OCI-LY7 (cell line): Measurements from ENCODE around the gene SPRED2. TPM values are rescaled to one million over a fixed set of nuclear protein-coding genes. Genes with fewer than 3 reads are reported as not detected.

Experiments
- BruUV-seq: library from RNA; stranded (reverse); fragments of 400-500 nt; replicated peaks from 2 replicates; lab custom pipeline; 2021; lab: Mats Ljungman, UMichigan
- CTCF ChIA-PET: fragments of 300-600 bp; sonication (Branson Sonifier 250); formaldehyde crosslinking; loops from one replicate; lab custom pipeline; 2022; ENCODE audit warnings: antibody characterized with exemption; ENCODE audit not compliant: unreplicated experiment; lab: Charles Lee
- POLR2A ChIA-PET: fragments of 300-600 bp; sonication (Branson Sonifier 250); formaldehyde crosslinking; loops from one replicate; lab custom pipeline; 2022; ENCODE audit warnings: antibody characterized with exemption; lab: Charles Lee
- DNase-seq: peaks from one replicate; pipeline ENCODE4 v3.0.0-alpha.2; 2015; ENCODE audit warnings: low spot score
- H2AFZ ChIP-seq: fragments of 200-600 bp; sonication (generic), shearing (Covaris generic); 2 replicates; pipeline ENCODE4 v1.6.1; 2014; ENCODE audit warnings: mild to moderate bottlenecking, antibody characterized with exemption, low read length, moderate library complexity
- H3K27ac ChIP-seq: fragments of 200-600 bp; sonication (generic); 2 replicates; pipeline ENCODE4 v1.5.1; 2014; ENCODE audit warnings: mixed run types, low read depth, mild to moderate bottlenecking, moderate library complexity, low read length, inconsistent platforms; ENCODE audit not compliant: poor library complexity, severe bottlenecking
- H3K36me3 ChIP-seq: fragments of 200-600 bp; sonication (generic); 2 replicates; pipeline ENCODE4 v1.6.1; 2014; ENCODE audit warnings: mild to moderate bottlenecking, antibody characterized with exemption, low read length, moderate library complexity, mixed read lengths; ENCODE audit not compliant: insufficient read depth
- H3K4me1 ChIP-seq: fragments of 200-600 bp; sonication (generic); 2 replicates; pipeline ENCODE4 v1.5.1; 2014; ENCODE audit warnings: mild to moderate bottlenecking, low read length; ENCODE audit not compliant: insufficient read depth, poor library complexity, severe bottlenecking
- H3K4me2 ChIP-seq: fragments of 200-600 bp; sonication (generic); 2 replicates; pipeline ENCODE4 v1.6.1; 2014; ENCODE audit warnings: mild to moderate bottlenecking, low read length
- H3K4me3 ChIP-seq: fragments of 200-600 bp; sonication (generic); 2 replicates; pipeline ENCODE4 v1.5.1; 2014; ENCODE audit warnings: mild to moderate bottlenecking, low read depth, low read length; ENCODE audit not compliant: poor library complexity, severe bottlenecking
- H3K79me2 ChIP-seq: fragments of 200-600 bp; sonication (generic); 2 replicates; pipeline ENCODE4 v1.6.1; 2016; ENCODE audit warnings: low read depth, mild to moderate bottlenecking, low read length, moderate library complexity, mixed read lengths; ENCODE audit not compliant: insufficient read depth
- H3K9me2 ChIP-seq: fragments of 200-600 bp; sonication (generic); 2 replicates; pipeline ENCODE4 v1.6.1; 2016; ENCODE audit warnings: mild to moderate bottlenecking, low read length, mixed read lengths; ENCODE audit not compliant: insufficient read depth
- H3K9me3 ChIP-seq: fragments of 200-600 bp; sonication (generic); 2 replicates; pipeline ENCODE4 v1.6.1; 2014; ENCODE audit warnings: mild to moderate bottlenecking, mixed run types, low read length, mixed read lengths
- H4K20me1 ChIP-seq: fragments of 200-600 bp; sonication (generic); 2 replicates; pipeline ENCODE4 v1.6.1; 2014; ENCODE audit warnings: mild to moderate bottlenecking, antibody characterized with exemption, low read length, moderate library complexity, mixed read lengths; ENCODE audit not compliant: insufficient read depth
- EZH2phosphoT487 ChIP-seq: fragments of 200-600 bp; sonication (generic); IDR thresholded peaks from 2 replicates; pipeline ENCODE4 v1.6.1; 2018; ENCODE audit warnings: low read depth, borderline replicate concordance, mild to moderate bottlenecking, mixed run types, antibody characterized with exemption, low read length, moderate library complexity, mixed read lengths
- intact Hi-C: fragments of 100-400 bp; cut with micrococcal nuclease; formaldehyde crosslinking; loops from one replicate; pipeline ENCODE4 v1.10.0; 2022; ENCODE audit not compliant: unreplicated experiment
- total RNA-seq, 2 experiments: library from RNA; depleted of rRNA in 1 of 2; stranded (reverse); fragments of >200 nt in 1 of 2; shearing (Covaris generic) in 1 of 2; gene quantifications; 2 replicates each; pipeline ENCODE4 v1.2.3, GENCODE V29; 2014 to 2022
- TF ChIP-seq, protein P1 (sequence below): fragments of 200-600 bp; sonication (generic); conservative IDR thresholded peaks from 2 replicates; pipeline ENCODE4 v1.5.1; 2014; ENCODE audit warnings: mild to moderate bottlenecking, antibody characterized with exemption, low read length, moderate library complexity, mixed read lengths

Gene SPRED2
- total RNA-seq, 2 experiments from 2014 or later: 8.0 to 49.1 TPM

- POLR2A ChIA-PET: interaction anchor here (0.5 to 5.1 kb wide), 4 partner anchors 7 to 1591 kb away, joined by 3 to 64 read pairs (median 3); no protein-coding TSS in a partner anchor
- Histone ChIP-seq H3K4me2 (peak overlapping the region; percentile 27; the same call in 1 of the 2 replicates), H3K79me2 (peaks cover 20% of the 10 kb centered on the region; the same call in 1 of the 2 replicates), H3K4me3 (no peak overlapping the region), H3K4me1 (peaks cover 74% of the 10 kb centered on the region), H4K20me1 (no peaks in the 10 kb centered on the region), H3K9me3 (no peaks in the 10 kb centered on the region), H2AFZ (no peak overlapping the region), H3K9me2 (no peaks in the 10 kb centered on the region), H3K27ac (no peak overlapping the region), H3K36me3 (peaks cover 23% of the 10 kb centered on the region)
- no peak for DNase-seq
- TF ChIP-seq, protein P1, sequence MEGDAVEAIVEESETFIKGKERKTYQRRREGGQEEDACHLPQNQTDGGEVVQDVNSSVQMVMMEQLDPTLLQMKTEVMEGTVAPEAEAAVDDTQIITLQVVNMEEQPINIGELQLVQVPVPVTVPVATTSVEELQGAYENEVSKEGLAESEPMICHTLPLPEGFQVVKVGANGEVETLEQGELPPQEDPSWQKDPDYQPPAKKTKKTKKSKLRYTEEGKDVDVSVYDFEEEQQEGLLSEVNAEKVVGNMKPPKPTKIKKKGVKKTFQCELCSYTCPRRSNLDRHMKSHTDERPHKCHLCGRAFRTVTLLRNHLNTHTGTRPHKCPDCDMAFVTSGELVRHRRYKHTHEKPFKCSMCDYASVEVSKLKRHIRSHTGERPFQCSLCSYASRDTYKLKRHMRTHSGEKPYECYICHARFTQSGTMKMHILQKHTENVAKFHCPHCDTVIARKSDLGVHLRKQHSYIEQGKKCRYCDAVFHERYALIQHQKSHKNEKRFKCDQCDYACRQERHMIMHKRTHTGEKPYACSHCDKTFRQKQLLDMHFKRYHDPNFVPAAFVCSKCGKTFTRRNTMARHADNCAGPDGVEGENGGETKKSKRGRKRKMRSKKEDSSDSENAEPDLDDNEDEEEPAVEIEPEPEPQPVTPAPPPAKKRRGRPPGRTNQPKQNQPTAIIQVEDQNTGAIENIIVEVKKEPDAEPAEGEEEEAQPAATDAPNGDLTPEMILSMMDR: no peak
- no peak for TF ChIP-seq EZH2phosphoT487
- CTCF ChIA-PET: no interaction called here
- intact Hi-C loops: loop anchor here (5.0 kb wide), 1 partner anchor 173 kb away; no protein-coding TSS in a partner anchor
- no TSS peak for BruUV-seq
These were observed 52.7 kb downstream of the SPRED2 start for GRCh38 chr2:65379721-65380171.

DNA sequence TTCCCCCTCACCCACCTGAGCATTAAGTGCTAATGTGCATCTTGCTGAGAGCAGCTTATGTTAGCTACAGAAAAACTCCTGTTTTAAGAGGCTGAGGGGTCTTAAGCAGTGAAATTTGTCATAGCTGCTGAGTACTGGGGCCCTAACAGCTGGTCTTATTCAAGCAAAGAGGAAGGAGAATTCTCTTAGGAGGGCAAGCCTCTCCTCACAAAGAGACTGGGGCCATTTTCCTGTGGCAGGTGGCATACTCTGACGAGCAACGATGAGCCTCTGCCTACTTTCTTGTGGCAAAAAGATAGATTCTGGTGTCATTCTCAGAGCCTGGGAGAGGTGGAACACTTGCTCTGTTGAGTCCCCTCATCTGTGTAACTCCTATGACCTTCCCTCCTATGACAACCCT is 53.2 kb downstream of the SPRED2 start:
- no peak overlapping the region for H3K4me3 ChIP-seq

More for the DNA sequence above, 53.2 kb downstream of the SPRED2 start:
- no TSS peak for BruUV-seq
- H2AFZ ChIP-seq: no peak overlapping the region
- POLR2A ChIA-PET: interaction anchor here (0.8 to 1.0 kb wide), 2 partner anchors 12 to 16 kb away, joined by 3 to 4 read pairs; no protein-coding TSS in a partner anchor
- H3K9me3 ChIP-seq: no peaks in the 10 kb centered on the region
- no peaks in the 10 kb centered on the region for H3K9me2 ChIP-seq
- peak overlapping the region; percentile 27 for H3K4me2 ChIP-seq
- TF ChIP-seq, protein P1: no peak
- TF ChIP-seq EZH2phosphoT487: no peak
- CTCF ChIA-PET: no interaction called here
- peaks cover 18% of the 10 kb centered on the region; the same call in 1 of the 2 replicates for H3K79me2 ChIP-seq
- DNase-seq: no peak
- H4K20me1 ChIP-seq: no peaks in the 10 kb centered on the region
- intact Hi-C loops: no loop called here
- H3K4me1 ChIP-seq: peaks cover 74% of the 10 kb centered on the region
- no peak overlapping the region for H3K27ac ChIP-seq
- H3K36me3 ChIP-seq: peaks cover 23% of the 10 kb centered on the region
